Activated CD8-positive, alpha-beta memory T cell treated with anti-CD3 and anti-CD28 coated beads for 1 hour (primary cell): ENCODE measurements around the gene PLD3.
"Not testable (repeated sequence)": the region's sequence is repeated elsewhere in the genome, so short reads cannot be mapped to it uniquely, and the experiment has no call there.

ENCODE experiments used
- DNase-seq, 2 donors: peaks; one replicate each; pipeline ENCODE4 v3.0.0-alpha.2; 2020; ENCODE audit warnings: low read depth in 1 of 2; ENCODE audit errors: extremely low read depth in 1 of 2

PLD3 gene

DNA sequence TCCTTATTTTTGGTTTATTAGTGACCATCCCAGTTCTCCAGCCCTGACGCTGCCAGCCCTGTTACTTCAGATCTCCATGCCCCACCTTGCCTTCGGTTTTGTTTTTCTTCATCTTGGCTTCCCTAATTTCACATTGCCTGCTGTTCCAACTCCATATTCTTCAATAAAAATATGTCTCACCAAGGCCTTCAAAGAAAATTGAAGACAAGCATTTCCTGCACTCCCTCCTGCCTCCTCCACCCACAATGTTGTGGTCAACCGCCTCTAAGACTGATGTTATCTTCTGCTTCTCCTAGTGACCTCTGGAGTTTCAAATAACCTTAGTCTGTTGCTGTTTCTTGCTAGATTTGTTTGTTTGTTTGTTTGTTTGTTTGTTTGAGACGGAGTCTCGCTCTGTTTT is 14.6 kb downstream of the PLD3 start:
- no peak for DNase-seq

DNA sequence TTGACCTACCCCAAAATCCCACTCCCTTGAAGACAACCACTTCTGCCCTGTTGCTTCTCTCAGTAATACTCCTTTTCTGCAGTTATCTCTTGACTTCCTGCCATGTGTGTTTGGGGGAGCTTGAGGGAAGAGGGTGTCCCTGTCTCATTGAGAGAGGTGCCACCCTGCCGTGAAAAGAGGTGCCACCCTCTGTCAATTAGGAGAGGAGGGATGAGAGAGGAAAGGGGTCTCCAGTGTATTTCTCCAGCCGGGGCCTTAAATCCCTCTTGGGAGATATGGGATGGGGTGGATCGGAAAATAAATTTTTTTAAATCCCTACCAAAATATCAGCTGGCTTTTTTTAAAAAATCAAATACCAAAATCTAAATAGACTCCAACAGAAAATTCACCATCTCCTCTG is 16.5 kb downstream of the PLD3 start:
- DNase-seq: no peak

- DNase-seq: peak in 1 of 2 donors; percentile 17
Observed at GRCh38 chr19:40365613-40366401, 17.3 kb downstream of the PLD3 start.

DNA sequence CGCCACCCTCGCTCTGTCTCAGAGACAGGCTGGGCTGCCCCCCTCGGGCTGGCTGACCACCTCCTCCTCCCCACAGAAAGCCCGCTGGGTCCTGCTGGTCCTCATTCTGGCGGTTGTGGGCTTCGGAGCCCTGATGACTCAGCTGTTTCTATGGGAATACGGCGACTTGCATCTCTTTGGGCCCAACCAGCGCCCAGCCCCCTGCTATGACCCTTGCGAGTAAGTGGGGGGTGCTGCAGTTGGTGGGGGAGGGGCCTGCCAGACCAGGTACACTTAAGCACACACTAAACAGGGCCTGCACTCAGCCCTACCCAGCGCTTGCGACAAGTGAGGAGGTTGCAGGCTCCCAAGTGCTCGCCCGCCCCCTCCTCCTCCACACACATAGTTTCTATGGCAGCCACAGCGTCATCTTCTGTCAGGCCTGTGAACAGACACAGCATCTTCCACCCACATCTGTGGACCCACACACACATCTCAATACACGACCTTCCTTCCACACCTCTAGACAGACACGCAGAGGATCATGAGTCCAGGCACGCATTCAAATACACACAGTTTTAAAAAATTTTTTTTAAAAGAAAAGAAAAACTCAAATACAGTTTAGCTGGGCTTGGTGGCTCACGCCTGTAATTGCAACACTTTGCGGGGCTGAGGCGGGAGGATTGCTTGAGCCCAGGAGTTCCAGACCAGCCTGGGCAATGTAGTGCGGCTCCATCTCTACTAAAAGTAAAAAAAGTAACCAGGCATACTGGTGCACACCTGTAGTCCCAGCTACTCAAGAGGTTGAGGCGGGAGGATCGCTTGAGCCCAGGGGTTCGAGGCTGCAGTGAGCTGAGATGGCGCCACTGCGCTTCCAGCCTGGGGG is 18.4 kb downstream of the PLD3 start:
- DNase-seq: no peak

DNA sequence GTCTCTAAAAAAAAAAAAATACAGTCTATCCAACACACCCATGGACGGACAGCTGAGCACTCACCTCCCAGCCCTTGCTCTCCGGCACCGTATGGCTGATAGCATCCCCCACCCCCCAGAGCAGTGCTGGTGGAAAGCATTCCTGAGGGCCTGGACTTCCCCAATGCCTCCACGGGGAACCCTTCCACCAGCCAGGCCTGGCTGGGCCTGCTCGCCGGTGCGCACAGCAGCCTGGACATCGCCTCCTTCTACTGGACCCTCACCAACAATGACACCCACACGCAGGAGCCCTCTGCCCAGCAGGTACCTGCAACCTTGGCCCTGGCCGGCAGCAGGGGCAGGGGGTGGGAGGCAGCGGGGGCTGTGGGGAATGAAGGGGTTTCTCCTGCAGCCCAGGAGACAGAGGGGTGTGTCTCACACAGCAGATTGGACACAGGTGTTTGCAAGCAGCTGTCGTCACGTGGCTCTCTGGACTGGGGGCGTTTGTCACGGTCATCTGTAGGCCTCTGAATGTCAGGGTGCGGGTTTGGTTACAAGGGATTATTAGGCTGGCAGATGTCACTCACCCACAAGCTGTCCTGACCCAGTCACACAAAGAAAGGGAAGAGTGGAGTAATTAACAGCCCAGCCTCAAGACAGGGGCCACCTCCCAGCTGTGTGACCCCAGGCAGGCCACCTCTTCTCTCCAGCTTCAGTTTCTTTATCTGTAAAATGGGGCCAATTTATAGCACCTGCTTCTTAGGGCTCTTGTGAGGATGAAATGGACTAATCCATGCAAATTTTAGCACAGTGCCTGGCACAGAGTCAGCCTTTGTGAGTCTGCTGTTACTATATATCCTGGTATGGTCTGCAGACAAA is 19.3 kb downstream of the PLD3 start:
- no peak for DNase-seq

DNA sequence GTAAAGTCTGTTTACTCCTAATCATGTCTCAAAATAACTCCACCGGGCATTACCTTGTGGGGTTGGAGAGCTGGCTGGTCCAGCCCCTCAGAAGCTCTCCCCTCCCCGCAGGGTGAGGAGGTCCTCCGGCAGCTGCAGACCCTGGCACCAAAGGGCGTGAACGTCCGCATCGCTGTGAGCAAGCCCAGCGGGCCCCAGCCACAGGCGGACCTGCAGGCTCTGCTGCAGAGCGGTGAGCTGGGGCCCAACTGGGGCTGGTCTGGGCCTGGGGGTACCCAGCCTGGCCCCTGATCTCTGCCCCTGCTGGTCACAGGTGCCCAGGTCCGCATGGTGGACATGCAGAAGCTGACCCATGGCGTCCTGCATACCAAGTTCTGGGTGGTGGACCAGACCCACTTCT is 21.3 kb downstream of the PLD3 start:
- no peak for DNase-seq

- DNase-seq: not testable (repeated sequence)
Observed at GRCh38 chr19:40370253-40370652, 21.8 kb downstream of the PLD3 start.

DNA sequence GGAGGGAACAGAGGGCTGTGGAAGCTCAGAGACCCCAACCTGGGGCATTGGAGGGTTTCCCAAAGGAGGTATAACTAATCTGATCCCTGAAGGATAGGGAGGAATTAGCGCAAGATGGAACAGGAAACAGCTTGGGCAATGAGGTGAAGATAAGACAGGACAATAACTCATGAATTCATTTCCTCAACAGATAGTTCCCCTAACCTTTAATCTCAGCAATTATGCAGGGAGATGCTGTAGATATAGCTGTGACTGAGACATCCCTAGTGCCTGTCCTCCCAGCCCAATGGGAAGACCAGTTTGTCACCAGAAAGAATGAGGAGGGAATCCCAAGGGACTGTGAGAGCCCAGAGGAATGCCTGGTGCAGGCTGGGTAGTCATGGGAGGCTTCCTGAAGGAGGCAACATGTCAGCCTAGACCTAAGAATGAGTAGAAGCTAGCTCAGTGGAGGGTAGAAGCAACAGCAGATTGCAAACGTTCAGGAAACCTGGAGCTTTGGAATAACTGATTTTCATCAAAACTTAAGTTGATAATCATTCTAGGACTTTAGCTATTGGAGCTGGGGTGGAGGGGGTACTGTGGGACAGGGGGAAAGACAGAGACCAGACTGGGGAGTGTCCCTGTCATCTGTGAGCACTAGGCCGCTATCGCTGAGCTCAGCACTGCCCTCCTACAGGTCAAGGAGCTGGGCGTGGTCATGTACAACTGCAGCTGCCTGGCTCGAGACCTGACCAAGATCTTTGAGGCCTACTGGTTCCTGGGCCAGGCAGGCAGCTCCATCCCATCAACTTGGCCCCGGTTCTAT is 22.7 kb downstream of the PLD3 start:
- DNase-seq: no peak

GRCh38 chr19:40371802-40372122 is 23.3 kb downstream of the PLD3 start:
- no peak for DNase-seq

DNA sequence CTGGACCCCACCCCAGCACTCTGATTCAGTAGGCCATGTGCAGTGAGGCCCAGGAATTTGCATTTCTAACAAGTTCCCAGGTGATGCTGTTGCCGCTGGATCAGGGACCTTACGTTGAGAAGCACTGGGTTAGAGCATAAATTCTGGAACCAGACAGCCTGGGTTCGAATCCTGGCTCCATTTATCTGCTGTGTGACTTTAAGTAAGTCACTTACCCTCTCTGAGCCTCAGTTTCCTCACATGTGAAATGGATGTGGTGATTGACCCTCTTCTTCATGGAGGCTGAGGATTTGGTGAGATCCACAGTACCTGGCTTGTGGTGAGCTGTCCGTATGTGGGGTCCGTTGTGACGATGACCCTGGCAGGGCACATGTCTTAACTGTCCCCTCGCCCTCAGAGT is 25.6 kb downstream of the PLD3 start:
- no peak for DNase-seq

DNA sequence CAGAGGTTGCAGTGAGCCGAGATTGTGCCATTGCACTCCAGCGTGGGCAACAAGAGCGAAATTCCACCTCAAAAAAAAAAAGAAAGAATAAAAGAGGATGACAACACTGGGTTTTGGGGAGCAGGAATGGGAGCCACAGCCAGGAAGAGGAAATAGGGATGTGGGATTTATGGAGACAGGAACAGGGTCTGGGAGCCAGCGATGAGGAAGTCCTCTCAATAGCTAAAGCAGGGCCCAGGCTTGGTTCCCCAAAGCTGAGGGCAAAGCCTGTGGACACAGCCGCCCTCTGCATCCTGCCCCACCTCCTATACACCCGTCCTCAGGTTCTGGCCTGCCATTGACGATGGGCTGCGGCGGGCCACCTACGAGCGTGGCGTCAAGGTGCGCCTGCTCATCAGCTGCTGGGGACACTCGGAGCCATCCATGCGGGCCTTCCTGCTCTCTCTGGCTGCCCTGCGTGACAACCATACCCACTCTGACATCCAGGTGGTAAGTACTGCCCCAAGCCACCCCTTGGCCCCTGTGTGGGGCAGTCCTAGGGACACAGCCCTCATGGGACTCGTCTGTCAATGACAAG is 27.9 kb downstream of the PLD3 start:
- DNase-seq: no peak

DNA sequence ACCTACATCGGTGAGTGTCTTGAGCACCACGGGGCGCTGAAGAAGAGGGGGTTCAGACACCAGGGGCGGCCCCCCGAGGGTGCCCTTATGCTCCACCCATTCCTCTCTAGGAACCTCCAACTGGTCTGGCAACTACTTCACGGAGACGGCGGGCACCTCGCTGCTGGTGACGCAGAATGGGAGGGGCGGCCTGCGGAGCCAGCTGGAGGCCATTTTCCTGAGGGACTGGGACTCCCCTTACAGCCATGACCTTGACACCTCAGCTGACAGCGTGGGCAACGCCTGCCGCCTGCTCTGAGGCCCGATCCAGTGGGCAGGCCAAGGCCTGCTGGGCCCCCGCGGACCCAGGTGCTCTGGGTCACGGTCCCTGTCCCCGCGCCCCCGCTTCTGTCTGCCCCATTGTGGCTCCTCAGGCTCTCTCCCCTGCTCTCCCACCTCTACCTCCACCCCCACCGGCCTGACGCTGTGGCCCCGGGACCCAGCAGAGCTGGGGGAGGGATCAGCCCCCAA is 29.4 kb downstream of the PLD3 start:
- DNase-seq: no peak

DNA sequence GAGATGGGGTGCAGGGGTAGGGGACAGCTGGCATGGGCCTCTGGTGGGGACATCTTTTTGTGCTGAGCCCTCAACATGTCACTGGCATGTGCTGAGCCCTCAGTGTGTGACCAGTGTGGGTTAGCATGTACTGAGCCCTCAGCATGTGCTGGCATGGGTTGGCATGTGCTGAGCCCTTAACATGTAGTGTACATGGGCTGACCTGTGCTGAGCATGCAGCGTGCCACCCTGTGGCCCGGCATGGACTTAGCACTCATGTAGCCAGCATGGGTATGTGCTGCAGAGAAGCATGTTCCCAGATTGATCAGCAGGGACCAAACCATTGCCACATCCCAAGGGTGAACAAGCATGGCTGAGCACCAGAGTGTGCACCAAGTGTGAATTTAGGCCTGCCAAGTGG is 30.0 kb downstream of the PLD3 start:
- DNase-seq: no peak

GRCh38 chr19:40379446-40380198 is 31.1 kb downstream of the PLD3 start:
- no peak for DNase-seq

DNA sequence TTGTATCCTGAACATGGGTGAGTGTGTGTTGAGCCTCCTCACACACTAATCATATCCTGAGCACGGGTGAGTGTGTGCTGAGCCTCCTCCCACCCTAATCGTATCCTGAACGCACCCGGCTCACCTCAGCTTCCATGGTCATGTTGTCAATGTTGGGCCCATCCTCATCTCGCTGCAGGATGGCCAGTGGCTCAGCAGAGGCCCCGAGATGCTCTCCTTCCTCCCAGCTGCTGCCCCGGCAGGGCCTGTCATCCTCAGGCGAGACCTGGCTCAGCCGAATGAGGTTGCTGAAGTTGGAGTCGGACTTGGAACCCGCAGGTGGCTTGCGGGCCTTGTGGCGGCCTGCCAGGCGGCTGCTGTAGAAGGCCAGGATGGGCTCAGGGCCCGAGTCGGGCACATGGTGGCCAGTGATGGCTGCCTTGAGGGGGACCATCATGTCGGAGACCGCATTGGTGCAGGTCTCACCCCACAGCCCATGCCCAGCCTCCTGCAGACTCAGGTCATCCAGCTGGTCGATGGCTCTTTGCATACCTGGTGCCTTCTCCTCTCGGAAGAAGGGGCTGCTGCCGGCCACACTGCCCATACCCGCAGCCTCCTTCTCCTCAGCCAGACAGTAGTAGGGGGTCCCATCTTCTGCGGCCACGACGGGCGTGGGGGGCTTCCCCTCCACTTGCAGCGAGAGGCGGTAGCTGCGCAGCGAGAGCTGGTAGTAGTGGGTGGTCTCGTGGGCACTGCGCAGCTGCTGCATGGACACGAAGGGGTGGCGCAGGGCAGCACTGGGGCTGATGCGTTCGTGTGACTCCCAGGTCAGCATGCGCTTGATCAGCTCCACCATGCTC is 31.9 kb downstream of the PLD3 start:
- DNase-seq: no peak

DNA sequence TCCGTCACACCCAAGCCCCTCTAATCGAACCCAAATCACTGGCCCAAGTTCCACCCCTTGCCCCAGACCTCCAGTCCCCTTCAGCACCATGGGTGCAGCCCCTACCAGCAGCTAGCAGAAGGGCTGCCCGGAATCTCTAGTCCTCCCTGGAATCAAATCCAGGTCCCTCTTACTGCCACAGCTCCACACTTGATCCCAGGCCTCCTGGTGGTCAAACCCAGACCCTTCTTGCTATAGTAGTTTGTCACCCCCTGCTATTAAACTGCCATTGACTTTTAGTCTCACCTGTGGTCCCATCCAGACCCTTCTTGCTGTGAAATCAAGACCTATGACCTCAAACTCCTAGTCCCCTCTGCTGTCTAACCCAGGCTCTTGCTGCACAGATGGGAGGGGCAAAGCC is 32.8 kb downstream of the PLD3 start:
- no peak for DNase-seq

DNA sequence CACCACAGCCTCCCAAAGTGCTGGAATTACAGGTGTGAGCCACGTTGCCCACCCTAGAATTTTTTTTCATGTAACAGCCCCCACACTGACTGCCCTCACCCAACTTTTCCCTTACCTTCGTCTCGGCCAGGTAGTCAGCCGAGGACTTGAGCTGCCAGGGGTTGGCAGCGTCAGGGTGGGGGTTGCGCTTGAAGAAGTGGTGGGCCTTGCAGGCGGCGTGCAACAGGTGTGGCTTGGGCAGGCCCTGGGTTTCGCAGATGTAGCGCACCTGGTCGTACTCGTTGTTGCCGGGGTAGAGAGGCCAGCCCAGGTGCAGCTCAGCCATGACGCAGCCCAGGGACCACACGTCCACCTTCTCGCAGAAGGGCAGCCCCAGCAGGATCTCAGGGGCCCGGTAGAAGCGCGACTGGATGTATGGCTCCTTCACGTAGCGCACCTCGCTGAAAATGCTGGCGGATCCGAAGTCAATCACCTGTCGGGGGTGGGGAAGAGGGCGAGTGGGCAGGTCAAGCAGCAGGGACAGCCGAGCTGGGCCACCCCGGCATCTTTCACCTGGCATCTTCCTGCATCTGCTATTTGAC is 35.3 kb downstream of the PLD3 start:
- no peak for DNase-seq

DNA sequence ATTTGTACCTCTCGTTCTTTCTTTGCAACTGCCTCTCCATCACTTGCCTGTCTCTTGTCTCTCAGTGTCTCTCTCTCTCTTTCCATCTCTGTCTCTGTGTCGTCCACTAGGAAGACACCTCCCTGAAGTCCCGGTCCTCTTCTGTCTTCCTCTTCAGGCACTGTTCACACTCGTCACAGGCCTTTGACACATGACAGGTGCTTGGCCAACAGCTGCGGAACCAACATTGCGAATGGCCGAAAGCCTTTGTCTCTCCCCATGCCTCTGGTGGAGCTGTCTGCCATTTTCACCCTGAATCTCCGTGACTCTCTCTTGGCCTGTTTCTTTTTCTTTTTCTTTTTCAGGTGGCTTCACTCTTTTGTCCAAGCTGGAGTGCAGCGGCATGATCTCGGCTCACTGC is 38.7 kb downstream of the PLD3 start:
- DNase-seq: no peak
